Activated B cell treated with CpG ODN at 0.5 μM for 24 hours (primary cell): ENCODE measurements around the gene UBP1. TPM values are rescaled to one million over a fixed set of nuclear protein-coding genes. Genes with fewer than 3 reads are reported as not detected.
A peak's percentile ranks its signal among the peaks of the same experiment; 100 is the strongest.

Experiments used
- ATAC-seq: fragments of 200-7000 bp; cut with Tn5 transposase; one replicate; pipeline ENCODE4 v1.10.0; 2021; ENCODE audit warnings: low read depth, mild to moderate bottlenecking, moderate library complexity
- CTCF ChIA-PET: fragments of 350-600 bp; sonication (Branson Sonifier 250); formaldehyde crosslinking; loops from one replicate; lab custom pipeline; 2021; ENCODE audit warnings: antibody characterized with exemption; lab: Charles Lee
- POLR2A ChIA-PET: fragments of 350-600 bp; sonication (Branson Sonifier 250); formaldehyde crosslinking; loops from one replicate; lab custom pipeline; 2021; ENCODE audit warnings: antibody characterized with exemption; lab: Charles Lee
- DNase-seq: peaks from one replicate; pipeline ENCODE4 v3.0.0; 2022
- H3K27ac Mint-ChIP-seq: one replicate; pipeline ENCODE4 v1.8.0; 2020; ENCODE audit warnings: mixed read lengths
- H3K27me3 Mint-ChIP-seq: one replicate; pipeline ENCODE4 v1.8.0; 2021; ENCODE audit warnings: mixed read lengths
- H3K36me3 Mint-ChIP-seq: one replicate; pipeline ENCODE4 v1.8.0; 2021; ENCODE audit warnings: low read depth, mixed read lengths
- H3K4me1 Mint-ChIP-seq: one replicate; pipeline ENCODE4 v1.8.0; 2021; ENCODE audit warnings: mixed read lengths
- H3K4me3 Mint-ChIP-seq: one replicate; pipeline ENCODE4 v1.8.0; 2020; ENCODE audit warnings: mild to moderate bottlenecking, mixed read lengths
- H3K9me3 Mint-ChIP-seq: one replicate; pipeline ENCODE4 v1.8.0; 2020; ENCODE audit warnings: mixed read lengths
- intact Hi-C: fragments of 100-400 bp; cut with micrococcal nuclease; formaldehyde crosslinking; loops from one replicate; pipeline ENCODE4 v1.15.1; 2024
- total RNA-seq: library from RNA; stranded (reverse); gene quantifications from 2 replicates; pipeline ENCODE4 v1.2.3, GENCODE V29; 2022
- TF ChIP-seq, protein P1 (sequence below): fragments of 200-600 bp; IDR thresholded peaks from one replicate; pipeline ENCODE4 v1.8.0; 2022; ENCODE audit warnings: antibody characterized with exemption, mild to moderate bottlenecking

Gene UBP1
- total RNA-seq, 1 donor from 2014 or later: 68.6 TPM

DNA sequence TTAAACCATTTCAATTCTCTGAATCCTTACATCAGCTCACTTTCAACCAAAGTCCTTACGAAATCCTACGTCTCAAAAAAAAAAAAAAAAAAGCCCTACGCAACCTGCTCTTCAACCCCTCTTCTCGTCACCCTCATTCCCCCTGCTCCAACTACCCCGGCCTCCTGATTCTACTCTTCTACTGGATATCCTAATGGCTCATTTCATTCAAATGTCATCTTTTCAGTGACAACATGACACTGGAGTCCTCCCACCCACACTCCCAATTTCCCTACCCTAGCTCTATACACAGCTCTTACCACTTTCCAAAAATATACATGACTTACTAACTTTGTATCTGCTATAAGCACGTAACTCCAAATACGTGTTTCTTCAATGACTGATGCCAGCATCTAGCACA lies 11.5 kb downstream of the UBP1 start:
- DNase-seq: no peak
- no peak for ATAC-seq
- Mint-ChIP-seq H3K27me3 (no peaks in the 10 kb centered on the region), H3K4me3 (no peak overlapping the region), H3K36me3 (peaks cover 19% of the 10 kb centered on the region), H3K9me3 (no peaks in the 10 kb centered on the region), H3K4me1 (peaks cover 60% of the 10 kb centered on the region), H3K27ac (no peak overlapping the region)
- ChIA-PET CTCF (interaction anchor here (2.0 kb wide), 1 partner anchor 56 kb away, joined by 5 read pairs; no protein-coding TSS in a partner anchor), POLR2A (interaction anchor here (0.6 to 0.7 kb wide), 2 partner anchors 12 to 199 kb away, joined by 3 to 6 read pairs; no protein-coding TSS in a partner anchor)
- TF ChIP-seq, protein P1, sequence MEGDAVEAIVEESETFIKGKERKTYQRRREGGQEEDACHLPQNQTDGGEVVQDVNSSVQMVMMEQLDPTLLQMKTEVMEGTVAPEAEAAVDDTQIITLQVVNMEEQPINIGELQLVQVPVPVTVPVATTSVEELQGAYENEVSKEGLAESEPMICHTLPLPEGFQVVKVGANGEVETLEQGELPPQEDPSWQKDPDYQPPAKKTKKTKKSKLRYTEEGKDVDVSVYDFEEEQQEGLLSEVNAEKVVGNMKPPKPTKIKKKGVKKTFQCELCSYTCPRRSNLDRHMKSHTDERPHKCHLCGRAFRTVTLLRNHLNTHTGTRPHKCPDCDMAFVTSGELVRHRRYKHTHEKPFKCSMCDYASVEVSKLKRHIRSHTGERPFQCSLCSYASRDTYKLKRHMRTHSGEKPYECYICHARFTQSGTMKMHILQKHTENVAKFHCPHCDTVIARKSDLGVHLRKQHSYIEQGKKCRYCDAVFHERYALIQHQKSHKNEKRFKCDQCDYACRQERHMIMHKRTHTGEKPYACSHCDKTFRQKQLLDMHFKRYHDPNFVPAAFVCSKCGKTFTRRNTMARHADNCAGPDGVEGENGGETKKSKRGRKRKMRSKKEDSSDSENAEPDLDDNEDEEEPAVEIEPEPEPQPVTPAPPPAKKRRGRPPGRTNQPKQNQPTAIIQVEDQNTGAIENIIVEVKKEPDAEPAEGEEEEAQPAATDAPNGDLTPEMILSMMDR: no peak
- intact Hi-C loops: no loop called here

DNA sequence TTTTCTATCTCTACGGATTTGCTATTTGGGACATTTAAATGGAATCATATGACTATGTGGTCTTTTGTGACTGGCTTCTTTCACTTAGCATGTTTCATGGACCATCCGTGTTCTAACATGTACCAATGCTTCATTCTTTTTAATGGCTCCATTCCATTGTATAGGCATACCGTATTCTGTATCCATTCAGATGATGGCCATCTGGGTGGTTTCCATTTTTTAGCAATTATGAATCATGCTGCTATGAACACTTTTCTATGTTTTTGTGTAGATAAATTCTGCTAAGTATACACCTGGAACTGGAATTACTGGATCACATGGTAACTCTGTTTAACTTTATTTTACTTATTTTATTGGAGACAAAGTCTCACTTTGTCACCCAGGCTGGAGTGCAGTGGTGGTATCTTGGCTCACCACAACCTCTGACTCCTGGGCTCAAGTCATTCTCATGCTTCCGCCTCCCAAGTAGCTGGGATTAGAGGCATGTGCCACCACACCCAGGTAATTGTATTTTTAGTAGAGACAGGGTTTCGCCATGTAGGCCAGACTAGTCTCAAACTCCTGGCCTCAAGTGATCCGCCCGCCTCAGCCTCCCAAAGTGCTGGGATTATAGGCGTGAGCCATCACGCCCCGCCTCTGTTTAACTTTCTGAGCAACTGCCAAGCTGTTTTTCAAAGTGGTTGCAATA lies 13.4 kb downstream of the UBP1 start:
- ChIA-PET CTCF (no interaction called here), POLR2A (no interaction called here)
- H3K36me3 Mint-ChIP-seq: peaks cover 34% of the 10 kb centered on the region
- peaks cover 44% of the 10 kb centered on the region for H3K4me1 Mint-ChIP-seq
- no peak overlapping the region for H3K27ac Mint-ChIP-seq
- DNase-seq (no peak), ATAC-seq (no peak)
- H3K9me3 Mint-ChIP-seq: no peaks in the 10 kb centered on the region
- no peak overlapping the region for H3K4me3 Mint-ChIP-seq
- TF ChIP-seq, protein P1: no peak
- no peaks in the 10 kb centered on the region for H3K27me3 Mint-ChIP-seq
- intact Hi-C loops: no loop called here

DNA sequence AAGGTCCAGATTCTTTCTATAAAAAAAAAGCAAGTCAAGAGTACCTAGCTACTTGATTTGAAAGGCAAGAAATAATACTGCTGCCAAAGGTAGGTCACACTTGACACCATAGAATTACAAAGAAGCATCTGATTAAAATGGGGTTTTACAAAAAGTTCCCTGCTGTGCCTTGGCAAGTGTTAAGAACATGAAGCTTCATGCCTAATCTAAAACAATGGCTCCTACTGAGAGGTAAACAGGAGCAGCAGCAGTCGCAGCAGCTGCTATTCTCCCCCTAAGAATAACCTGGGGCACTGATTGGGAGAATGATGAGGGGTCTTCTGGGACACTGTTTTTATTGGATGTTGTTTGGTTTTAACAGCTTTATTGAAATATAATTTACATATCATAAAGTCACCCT lies 14.1 kb downstream of the UBP1 start:
- Mint-ChIP-seq H3K27me3 (no peaks in the 10 kb centered on the region), H3K4me3 (no peak overlapping the region), H3K36me3 (peaks cover 38% of the 10 kb centered on the region), H3K4me1 (peaks cover 39% of the 10 kb centered on the region), H3K9me3 (no peaks in the 10 kb centered on the region), H3K27ac (no peak overlapping the region)
- intact Hi-C loops: no loop called here
- ChIA-PET POLR2A (no interaction called here), CTCF (no interaction called here)
- no peak for DNase-seq
- TF ChIP-seq, protein P1: no peak
- ATAC-seq: no peak

DNA sequence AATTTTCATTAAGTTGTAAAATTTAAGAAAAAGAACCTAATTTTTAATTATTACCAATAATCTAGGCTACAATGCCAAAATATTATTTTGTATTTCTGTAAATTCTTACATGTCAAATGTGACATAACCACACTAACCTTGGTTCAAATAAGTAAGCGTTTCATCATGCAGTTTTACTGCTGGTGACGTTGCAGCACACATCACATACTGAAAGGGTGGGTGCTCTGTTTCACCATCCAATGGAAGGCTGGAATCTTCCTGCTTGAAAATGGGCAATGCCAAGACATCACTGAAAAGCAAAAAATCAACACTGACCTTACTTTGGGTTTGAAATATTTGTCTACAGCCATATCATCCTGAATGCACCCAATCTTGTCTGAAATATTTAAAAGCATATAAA lies 14.8 kb downstream of the UBP1 start:
- H3K4me3 Mint-ChIP-seq: no peak overlapping the region
- H3K27me3 Mint-ChIP-seq: no peaks in the 10 kb centered on the region
- H3K27ac Mint-ChIP-seq: peak overlapping the region; percentile 18
- H3K4me1 Mint-ChIP-seq: peaks cover 35% of the 10 kb centered on the region
- DNase-seq (no peak), ATAC-seq (no peak)
- H3K9me3 Mint-ChIP-seq: no peaks in the 10 kb centered on the region
- TF ChIP-seq, protein P1: no peak
- intact Hi-C loops: no loop called here
- POLR2A ChIA-PET: no interaction called here
- peaks cover 42% of the 10 kb centered on the region for H3K36me3 Mint-ChIP-seq
- CTCF ChIA-PET: no interaction called here

DNA sequence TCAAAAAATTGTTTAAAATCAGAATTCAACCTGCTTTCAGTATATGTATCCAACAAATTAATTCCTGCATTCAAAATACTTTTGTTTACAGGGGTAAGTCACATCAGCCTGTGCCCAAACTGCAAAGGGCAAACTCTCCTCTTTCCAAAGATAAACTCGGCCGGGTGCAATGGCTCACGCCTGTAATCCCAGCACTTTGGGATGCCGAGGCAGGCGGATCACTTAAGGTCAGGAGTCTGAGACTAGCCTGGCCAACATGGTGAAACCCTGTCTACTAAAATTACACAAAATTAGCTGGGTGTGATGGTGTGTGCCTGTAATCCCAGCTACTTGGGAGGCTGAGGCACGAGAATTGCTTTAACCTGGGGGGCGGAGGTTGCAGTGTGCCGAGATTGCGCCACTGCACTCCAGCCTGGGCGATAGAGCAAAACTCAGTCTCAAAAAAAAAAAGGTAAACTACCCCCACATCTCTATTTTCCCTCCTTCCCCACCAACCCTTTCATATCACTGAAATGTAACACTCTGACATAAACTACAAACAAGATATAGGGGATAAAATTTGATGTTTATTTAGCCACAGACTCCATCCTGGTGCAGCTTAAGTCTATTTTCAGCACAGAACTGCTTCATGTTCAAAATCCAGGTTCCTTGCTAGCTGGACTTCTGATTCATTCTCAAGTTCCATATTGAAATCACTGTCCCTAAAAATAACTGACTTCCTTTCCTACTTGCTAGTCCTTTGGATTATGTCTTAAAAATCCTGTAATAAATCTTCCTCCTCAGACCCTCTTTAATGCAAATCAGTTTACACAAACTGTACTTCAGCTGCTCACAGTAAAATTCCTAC lies 15.4 kb downstream of the UBP1 start:
- TF ChIP-seq, protein P1: no peak
- peaks cover 35% of the 10 kb centered on the region for H3K4me1 Mint-ChIP-seq
- CTCF ChIA-PET: no interaction called here
- ATAC-seq (no peak), DNase-seq (no peak)
- H3K4me3 Mint-ChIP-seq: no peak overlapping the region
- H3K9me3 Mint-ChIP-seq: no peaks in the 10 kb centered on the region
- peaks cover 45% of the 10 kb centered on the region for H3K36me3 Mint-ChIP-seq
- POLR2A ChIA-PET: no interaction called here
- no peaks in the 10 kb centered on the region for H3K27me3 Mint-ChIP-seq
- peak overlapping the region; percentile 18 for H3K27ac Mint-ChIP-seq
- intact Hi-C loops: no loop called here
